NCI-H146 treated with DMSO at 0.1 percent for 48 hours (cell line): Measurements from ENCODE around the gene MSH5.
"Not testable (repeated sequence)": the region's sequence is repeated elsewhere in the genome, so short reads cannot be mapped to it uniquely, and the experiment has no call there.

Experiments used
- DNase-seq: peaks from one replicate; lab custom pipeline; 2025; ENCODE audit not compliant: unreplicated experiment; lab: John Stamatoyannopoulos, UW

Gene MSH5

GRCh38 chr6:31739639-31740396, at the start of gene MSH5:
MSH5 (plus strand) TSS chr6:31740005; CDS start chr6:31740467, 462 bp downstream.
- DNase-seq: peak; percentile 97

GRCh38 chr6:31690231-31691077, 49.4 kb upstream of the MSH5 start:
- no peak for DNase-seq

DNA sequence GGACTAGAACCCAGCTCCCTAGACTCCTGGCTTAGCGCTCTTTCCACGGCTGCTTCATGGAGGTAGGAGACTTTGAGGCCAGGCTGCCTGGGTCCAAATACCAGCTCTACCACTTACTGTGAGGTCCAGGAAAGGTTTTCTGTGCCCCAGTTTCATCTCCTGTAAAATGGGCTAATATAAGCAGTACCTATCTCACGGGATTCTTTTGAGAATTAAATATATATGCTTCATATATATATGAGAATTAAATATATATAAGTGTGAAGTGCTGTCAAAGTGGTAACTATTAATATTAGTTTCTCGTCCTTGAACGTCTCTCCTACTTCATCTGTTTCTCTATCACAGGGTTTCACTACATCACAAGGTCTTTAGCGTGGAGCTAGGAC, 48.7 kb upstream of the MSH5 start:
- no peak for DNase-seq

DNA sequence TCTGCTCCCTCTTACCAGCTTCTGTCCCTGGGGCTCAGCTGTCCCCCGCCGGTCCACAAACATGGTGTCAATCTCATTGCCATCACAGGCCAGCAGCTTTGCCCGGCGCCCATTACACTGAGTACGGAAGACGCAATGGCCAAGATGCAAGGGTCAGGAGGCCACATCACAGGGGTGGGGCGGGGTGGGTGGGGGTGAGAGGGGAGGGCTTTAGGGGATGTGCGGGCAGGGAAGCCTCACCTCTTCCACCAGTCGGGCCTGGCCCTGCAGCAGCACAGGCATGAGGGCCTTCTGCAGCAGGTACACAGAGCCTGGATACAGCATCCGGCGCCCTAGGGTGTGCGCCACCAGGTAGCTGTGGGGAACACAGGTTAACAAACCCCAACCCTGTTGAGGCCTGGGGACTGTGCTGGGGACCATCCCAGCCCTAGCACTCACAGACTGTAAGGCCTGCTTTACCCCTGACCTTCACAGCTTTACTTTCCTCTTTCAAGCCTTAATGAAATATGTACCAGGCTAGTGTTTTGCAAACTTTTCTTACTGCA, 48.2 kb upstream of the MSH5 start:
- DNase-seq: no peak

GRCh38 chr6:31692353-31692752, 47.5 kb upstream of the MSH5 start:
- DNase-seq: no peak

GRCh38 chr6:31692886-31693285, 46.9 kb upstream of the MSH5 start:
- DNase-seq: no peak

DNA sequence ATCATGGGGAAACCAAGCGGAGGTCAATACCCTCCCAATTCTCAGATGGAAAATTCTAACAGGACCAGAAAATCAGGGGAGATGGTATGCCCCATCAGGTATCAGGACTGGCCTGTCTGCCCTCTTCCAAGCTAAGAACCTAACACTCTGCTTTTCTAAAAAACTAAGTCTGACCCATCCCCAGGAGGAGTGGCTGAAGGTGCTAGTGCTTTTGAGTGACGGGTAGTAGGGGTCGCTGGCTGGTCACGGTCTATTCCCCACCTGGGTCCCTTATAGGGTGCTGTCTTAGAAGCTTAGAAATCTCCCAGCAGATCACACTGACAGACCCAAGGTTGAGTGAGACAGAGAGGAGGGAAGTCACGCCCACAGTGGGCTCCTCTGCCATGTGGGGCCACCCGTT, 46.3 kb upstream of the MSH5 start:
- DNase-seq: no peak

DNA sequence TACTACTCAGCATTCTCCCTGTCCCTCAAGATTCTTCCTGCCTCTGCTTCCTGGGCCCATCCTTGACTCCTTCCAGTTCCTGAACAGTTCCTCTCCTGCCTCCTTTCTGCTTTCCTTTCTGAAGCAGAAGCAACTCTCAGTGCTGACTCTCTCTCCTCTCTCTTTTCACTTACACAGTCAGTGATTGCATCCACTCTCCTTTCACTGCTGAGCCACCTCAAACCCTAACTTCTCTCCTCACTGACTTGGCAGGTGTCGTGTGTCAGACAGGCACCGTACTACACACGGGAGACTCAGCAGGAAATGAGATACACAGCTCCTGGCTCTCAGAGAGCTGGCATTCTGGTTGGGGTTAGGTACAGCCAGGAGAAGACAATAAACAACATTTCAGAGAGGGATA, 42.2 kb upstream of the MSH5 start:
- no peak for DNase-seq

DNA sequence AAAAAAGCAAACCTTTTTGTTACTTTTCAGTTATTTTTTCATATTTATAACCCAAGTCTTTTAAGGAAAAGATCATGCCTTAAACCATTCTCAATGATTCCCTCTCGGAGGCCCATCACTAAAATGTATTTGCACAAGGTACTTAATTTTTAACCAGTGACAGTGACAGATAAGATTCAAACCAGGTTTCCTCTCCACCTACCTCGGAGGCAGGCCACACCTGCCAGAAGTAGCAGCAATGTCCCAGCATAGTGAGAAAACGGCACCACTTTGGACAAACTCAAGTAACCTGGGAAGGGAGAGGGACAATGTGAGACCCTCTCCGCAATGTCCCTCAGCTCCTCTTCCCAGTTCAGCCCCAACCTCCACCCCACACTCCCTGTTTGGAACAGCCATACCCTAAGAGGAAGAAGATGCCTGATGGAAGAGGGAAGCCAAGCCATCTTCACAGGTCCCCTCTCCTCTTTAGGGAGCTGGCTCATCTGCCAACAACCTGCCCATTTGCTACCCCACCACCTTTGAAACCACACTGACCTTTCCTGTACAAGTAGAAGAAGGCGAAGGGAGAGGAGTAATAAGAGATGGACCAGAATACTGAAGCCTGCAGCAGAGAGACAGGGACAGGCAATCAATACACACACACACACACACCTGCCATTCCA, 38.9 kb upstream of the MSH5 start:
- DNase-seq: no peak

GRCh38 chr6:31701666-31702404, 38.0 kb upstream of the MSH5 start:
- peak; percentile 44 for DNase-seq

DNA sequence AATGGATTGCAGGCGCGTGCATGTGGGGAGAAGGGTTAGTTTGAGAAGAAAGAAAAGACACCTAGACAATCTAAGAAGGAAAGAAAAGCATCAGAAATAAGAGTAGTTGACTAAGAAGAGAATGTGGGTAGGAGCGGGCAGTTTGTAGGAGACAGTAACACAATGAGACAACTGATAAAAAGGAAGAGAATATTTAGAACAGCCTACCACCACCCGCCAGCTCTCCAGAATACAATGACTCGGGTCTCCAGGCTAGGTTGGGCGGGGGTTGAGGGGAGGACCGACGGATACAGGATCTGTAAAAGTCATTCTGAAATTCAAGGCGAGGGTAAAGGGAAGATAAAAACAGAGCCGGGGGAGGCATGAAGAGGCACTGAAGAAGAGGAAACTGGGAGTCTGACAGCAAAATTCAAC, 37.4 kb upstream of the MSH5 start:
- DNase-seq: no peak

DNA sequence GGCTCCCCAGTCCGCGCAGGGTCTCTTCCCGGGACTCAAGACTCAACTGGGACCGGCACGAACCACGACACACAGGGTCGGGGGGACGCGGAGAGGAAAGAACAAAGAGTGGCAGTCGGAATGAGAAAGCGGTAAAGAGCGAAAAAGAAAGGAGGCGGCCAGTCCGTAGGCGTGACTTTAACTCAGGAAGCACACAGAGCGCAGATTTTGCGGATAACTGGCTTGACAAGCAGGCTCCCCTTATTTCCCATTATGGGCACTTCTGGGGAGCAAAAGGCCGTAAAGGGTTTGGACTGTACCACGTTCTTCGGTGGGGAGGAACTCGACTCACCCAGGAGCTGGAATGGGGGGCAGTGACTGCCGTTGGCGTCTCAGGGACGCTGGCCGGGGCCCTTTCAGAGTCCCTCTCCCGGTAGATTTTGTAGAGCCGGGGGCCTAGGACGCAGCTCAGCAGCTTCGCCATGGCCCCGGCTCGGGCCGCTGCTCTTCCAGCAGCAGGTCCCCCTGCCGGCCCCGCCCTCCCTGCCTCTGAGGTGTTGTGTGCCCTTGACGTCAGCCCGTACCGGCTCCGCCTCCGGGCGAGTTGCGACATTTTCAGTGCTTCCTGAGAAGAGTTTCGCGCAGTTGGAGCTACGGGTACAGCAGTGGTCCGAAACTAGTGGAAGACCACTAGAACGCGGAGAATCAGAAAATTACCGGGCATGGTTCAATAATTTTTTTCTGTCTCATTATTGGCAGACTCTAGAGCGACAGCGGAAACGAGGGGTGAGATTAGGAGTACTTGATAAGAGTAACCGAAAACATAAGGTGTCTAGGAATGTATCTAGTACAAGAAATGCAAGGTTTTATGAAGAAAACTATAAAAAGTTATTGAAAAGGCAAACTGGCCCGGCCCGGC, 36.7 kb upstream of the MSH5 start, which contains the start of gene ABHD16A:
TSS of gene ABHD16A (minus strand) at position 506 of the 898 bp plus-strand sequence. CDS start at position 463, 43 bp downstream.
- DNase-seq: peak; percentile 89

- DNase-seq: no peak
Measured at GRCh38 chr6:31705931-31706330, 33.9 kb upstream of the MSH5 start.

- DNase-seq: no peak
Measured at GRCh38 chr6:31706599-31706998, 33.2 kb upstream of the MSH5 start, which contains the start of gene LY6G6F. LY6G6F (plus strand) TSS chr6:31706866; CDS start chr6:31706907, 41 bp downstream.

GRCh38 chr6:31707701-31708100, 32.1 kb upstream of the MSH5 start:
- DNase-seq: no peak

GRCh38 chr6:31708224-31708623, 31.6 kb upstream of the MSH5 start:
- DNase-seq: no peak

DNA sequence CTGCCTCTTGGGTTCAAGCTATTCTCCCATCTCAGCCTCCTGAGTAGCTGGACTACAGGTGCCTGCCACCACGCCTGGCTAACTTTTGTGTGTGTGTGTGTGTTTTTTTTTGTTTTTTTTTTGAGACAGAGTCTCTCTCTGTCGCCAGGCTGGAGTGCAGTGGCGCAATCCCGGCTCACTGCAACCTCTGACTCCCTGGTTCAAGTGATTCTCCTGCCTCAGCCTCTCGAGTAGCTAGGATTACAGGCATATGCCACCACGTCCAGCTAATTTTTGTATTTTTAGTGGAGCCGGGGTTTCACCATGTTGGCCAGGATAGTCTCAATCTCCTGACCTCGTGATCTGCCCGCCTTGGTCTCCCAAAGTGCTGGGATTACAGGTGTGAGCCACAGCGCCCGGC, 30.6 kb upstream of the MSH5 start:
- DNase-seq: not testable (repeated sequence)

DNA sequence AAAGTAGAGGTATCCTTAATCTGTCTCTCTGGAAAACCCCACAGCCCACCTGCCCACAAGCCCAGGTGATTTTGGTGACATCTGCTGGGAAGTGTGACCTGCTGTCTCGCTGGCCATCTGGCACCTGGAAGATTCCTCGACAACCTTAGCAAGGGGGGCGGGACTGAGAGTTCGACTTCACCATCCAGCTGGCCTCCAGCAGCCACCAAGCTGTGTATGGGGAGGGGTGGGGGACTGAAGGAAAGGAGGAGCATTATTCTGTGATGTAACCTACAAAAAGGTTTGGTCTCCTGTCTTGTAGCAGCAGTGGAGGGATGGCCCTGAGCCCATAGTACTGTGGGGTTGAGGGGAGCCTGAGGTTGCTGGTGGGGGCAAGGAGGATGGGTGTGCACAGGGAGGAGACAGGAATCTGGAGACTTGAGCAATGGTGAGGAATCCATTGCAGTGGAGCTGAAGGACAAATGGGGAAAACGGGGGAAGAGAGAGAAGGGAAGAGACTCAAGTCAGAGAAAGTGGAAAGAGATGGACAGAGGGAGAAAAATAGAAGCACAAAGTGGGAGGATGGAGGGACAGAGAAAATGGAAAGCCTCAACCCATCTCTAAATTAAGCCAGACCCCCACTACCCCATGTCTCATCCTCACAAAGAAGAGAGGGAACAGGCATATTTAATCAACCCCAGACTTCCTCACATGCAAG, 29.1 kb upstream of the MSH5 start:
- DNase-seq: no peak

GRCh38 chr6:31711233-31711632, 28.6 kb upstream of the MSH5 start:
- no peak for DNase-seq
